Smooth muscle cell (in vitro differentiated cells): ENCODE data around the gene PRDM16. TPM values are rescaled to one million over a fixed set of nuclear protein-coding genes. Genes with fewer than 3 reads are reported as not detected.

Experiments
- DNase-seq: peaks from one replicate; lab custom pipeline; 2025; ENCODE audit not compliant: unreplicated experiment; lab: John Stamatoyannopoulos, UW
- H2AFZ ChIP-seq: fragments of 200-600 bp; sonication (generic); 2 replicates; pipeline ENCODE4 v1.6.0; 2016; ENCODE audit warnings: antibody characterized with exemption, low read depth, mild to moderate bottlenecking
- H3F3A ChIP-seq: fragments of 200-600 bp; sonication (generic); 2 replicates; pipeline ENCODE4 v1.6.0; 2017; ENCODE audit warnings: antibody characterized with exemption, low read depth
- H3K27ac ChIP-seq: fragments of 200-600 bp; sonication (generic); 2 replicates; pipeline ENCODE4 v1.5.1; 2016; ENCODE audit warnings: low read depth, mild to moderate bottlenecking
- H3K27me3 ChIP-seq: fragments of 200-600 bp; sonication (generic); 2 replicates; pipeline ENCODE4 v1.6.1; 2016; ENCODE audit warnings: low read depth, mild to moderate bottlenecking
- H3K36me3 ChIP-seq: fragments of 200-600 bp; sonication (generic); 2 replicates; pipeline ENCODE4 v1.5.1; 2016; ENCODE audit warnings: low read depth
- H3K4me1 ChIP-seq: fragments of 200-600 bp; sonication (generic); 2 replicates; pipeline ENCODE4 v1.5.1; 2016; ENCODE audit warnings: low read depth
- H3K4me2 ChIP-seq: fragments of 200-600 bp; sonication (generic); 2 replicates; pipeline ENCODE4 v1.6.0; 2016; ENCODE audit warnings: mild to moderate bottlenecking
- H3K4me3 ChIP-seq: fragments of 200-600 bp; sonication (generic); 2 replicates; pipeline ENCODE4 v1.5.1; 2016; ENCODE audit warnings: mild to moderate bottlenecking
- H3K79me2 ChIP-seq: fragments of 200-600 bp; sonication (generic); 2 replicates; pipeline ENCODE4 v1.6.0; 2016; ENCODE audit warnings: low read depth, mild to moderate bottlenecking
- H3K9ac ChIP-seq: fragments of 200-600 bp; sonication (generic); 2 replicates; pipeline ENCODE4 v1.6.0; 2016; ENCODE audit warnings: low read depth
- H3K9me3 ChIP-seq: fragments of 200-600 bp; sonication (generic); replicated peaks from 2 replicates; pipeline ENCODE4 v1.5.1; 2016; ENCODE audit warnings: low read depth
- H4K20me1 ChIP-seq: fragments of 200-600 bp; sonication (generic); 2 replicates; pipeline ENCODE4 v1.6.0; 2016; ENCODE audit warnings: low read depth
- WGBS: methylation state at CpG from one replicate; pipeline ENCODE4 v1.1.7; 2016; ENCODE audit warnings: low lambda C conversion rate; 5-methylcytosine and 5-hydroxymethylcytosine counted together
- polyA plus RNA-seq: library from polyadenylated mRNA; unstranded; fragments of >200 nt; fragmentation: Nextera tagmentation; extraction: Ambion mirVana; gene quantifications from 2 replicates; pipeline ENCODE4 v1.2.1, GENCODE V29; 2016
- total RNA-seq: library from RNA; depleted of rRNA; stranded (reverse); fragments of >200 nt; gene quantifications from 2 replicates; pipeline ENCODE4 v1.2.3, GENCODE V29; 2014
- TF ChIP-seq, protein P1 (sequence below): fragments of 200-600 bp; sonication (generic); IDR thresholded peaks from 2 replicates; pipeline ENCODE4 v1.5.1; 2017; ENCODE audit warnings: borderline replicate concordance, mild to moderate bottlenecking, antibody characterized with exemption; ENCODE audit not compliant: insufficient read depth, poor library complexity, severe bottlenecking

Gene PRDM16
- total and polyA plus RNA-seq, 2 experiments from 2014 or later, result 0.72 to 1.3 TPM

DNA sequence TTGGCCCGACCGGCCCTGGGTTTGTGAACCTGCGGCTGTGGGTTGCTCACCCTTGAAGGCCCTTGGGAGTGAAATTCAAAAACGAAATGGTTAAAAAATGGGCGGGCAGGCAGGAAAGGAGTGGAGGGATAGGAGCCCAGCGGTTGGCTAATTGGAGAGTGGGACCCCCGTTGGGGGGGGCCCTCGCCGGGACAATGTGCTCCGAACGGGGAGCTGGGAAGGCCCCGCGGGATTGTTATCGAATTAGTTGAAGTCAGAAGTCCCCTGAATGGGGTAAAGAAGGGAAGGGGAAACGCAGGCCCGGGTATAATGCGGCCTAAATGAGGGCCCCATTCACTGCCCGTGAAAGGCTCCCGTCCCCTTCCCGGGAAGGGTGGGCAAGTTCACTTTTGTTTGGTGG, 135.7 kb downstream of the PRDM16 start:
- Histone ChIP-seq H3F3A (no peaks in the 10 kb centered on the region), H3K4me3 (no peak overlapping the region), H4K20me1 (no peaks in the 10 kb centered on the region), H3K27ac (no peak overlapping the region), H3K27me3 (no peaks in the 10 kb centered on the region), H3K79me2 (no peaks in the 10 kb centered on the region), H3K9me3 (no peaks in the 10 kb centered on the region), H2AFZ (no peak overlapping the region), H3K4me1 (peaks cover 17% of the 10 kb centered on the region), H3K9ac (no peak overlapping the region), H3K36me3 (no peaks in the 10 kb centered on the region), H3K4me2 (no peak overlapping the region)
- WGBS, result 73% methylated on average over 20 of the region's 20 CpGs
- TF ChIP-seq, protein P1, sequence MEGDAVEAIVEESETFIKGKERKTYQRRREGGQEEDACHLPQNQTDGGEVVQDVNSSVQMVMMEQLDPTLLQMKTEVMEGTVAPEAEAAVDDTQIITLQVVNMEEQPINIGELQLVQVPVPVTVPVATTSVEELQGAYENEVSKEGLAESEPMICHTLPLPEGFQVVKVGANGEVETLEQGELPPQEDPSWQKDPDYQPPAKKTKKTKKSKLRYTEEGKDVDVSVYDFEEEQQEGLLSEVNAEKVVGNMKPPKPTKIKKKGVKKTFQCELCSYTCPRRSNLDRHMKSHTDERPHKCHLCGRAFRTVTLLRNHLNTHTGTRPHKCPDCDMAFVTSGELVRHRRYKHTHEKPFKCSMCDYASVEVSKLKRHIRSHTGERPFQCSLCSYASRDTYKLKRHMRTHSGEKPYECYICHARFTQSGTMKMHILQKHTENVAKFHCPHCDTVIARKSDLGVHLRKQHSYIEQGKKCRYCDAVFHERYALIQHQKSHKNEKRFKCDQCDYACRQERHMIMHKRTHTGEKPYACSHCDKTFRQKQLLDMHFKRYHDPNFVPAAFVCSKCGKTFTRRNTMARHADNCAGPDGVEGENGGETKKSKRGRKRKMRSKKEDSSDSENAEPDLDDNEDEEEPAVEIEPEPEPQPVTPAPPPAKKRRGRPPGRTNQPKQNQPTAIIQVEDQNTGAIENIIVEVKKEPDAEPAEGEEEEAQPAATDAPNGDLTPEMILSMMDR, result no peak
- DNase-seq, result no peak

DNA sequence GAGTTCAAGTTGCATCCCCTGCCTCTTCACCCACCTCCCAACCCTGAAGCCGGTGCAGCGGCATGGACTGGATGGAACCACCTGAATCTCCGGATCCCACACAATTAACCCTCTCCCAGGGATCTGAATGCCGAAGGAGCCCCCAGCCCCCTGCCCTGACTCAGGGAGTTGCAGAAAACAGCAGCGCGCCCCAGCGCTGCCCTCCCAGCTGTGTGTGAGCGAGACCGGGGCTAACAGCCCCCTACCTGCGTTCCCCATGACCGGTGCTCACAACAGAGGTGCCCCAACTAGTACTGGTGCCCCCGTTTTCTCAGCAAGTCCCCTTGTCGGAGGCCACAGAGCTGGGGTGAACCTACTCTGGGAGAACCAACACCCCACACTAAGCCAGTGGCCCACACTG, 136.8 kb downstream of the PRDM16 start:
- TF ChIP-seq, protein P1, result no peak
- H3K27ac ChIP-seq, result no peak overlapping the region
- H3K9ac ChIP-seq, result no peak overlapping the region
- no peaks in the 10 kb centered on the region for H3K9me3 ChIP-seq
- no peaks in the 10 kb centered on the region for H4K20me1 ChIP-seq
- H3K79me2 ChIP-seq, result no peaks in the 10 kb centered on the region
- WGBS, result 91% methylated on average over 13 of the region's 13 CpGs
- H3K4me3 ChIP-seq, result no peak overlapping the region
- H3K27me3 ChIP-seq, result no peaks in the 10 kb centered on the region
- peaks cover 17% of the 10 kb centered on the region for H3K4me1 ChIP-seq
- no peaks in the 10 kb centered on the region for H3F3A ChIP-seq
- no peaks in the 10 kb centered on the region for H3K36me3 ChIP-seq
- no peak for DNase-seq
- H2AFZ ChIP-seq, result no peak overlapping the region
- no peak overlapping the region for H3K4me2 ChIP-seq

DNA sequence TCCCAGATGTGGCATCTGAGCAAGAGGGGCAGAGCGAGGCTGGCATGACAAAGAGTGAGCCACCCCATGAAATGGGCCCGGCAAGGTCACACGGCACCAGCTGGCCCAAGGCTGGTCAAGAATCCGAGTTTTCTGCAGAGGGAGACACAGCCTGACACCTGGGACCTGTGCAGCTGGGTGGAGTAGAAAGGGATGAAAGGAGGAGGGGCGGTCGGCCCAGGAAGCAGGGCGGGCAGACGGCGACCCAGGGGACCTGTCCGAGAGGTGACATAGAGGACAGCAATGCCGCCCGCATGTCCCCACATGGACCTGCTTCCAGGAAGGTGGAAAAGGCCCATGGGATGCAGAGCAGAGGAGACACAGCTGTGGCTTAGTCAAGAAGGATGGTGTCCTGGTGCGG, 137.7 kb downstream of the PRDM16 start:
- Histone ChIP-seq H2AFZ (no peak overlapping the region), H3K36me3 (no peaks in the 10 kb centered on the region), H3K9ac (no peak overlapping the region), H3F3A (no peaks in the 10 kb centered on the region), H3K4me3 (no peak overlapping the region), H3K79me2 (no peaks in the 10 kb centered on the region), H3K27ac (no peak overlapping the region), H3K9me3 (no peaks in the 10 kb centered on the region), H3K4me2 (no peak overlapping the region), H3K27me3 (no peaks in the 10 kb centered on the region), H4K20me1 (no peaks in the 10 kb centered on the region), H3K4me1 (peaks cover 22% of the 10 kb centered on the region)
- 96% methylated on average over 13 of the region's 13 CpGs for WGBS
- TF ChIP-seq, protein P1, result no peak
- DNase-seq, result no peak

DNA sequence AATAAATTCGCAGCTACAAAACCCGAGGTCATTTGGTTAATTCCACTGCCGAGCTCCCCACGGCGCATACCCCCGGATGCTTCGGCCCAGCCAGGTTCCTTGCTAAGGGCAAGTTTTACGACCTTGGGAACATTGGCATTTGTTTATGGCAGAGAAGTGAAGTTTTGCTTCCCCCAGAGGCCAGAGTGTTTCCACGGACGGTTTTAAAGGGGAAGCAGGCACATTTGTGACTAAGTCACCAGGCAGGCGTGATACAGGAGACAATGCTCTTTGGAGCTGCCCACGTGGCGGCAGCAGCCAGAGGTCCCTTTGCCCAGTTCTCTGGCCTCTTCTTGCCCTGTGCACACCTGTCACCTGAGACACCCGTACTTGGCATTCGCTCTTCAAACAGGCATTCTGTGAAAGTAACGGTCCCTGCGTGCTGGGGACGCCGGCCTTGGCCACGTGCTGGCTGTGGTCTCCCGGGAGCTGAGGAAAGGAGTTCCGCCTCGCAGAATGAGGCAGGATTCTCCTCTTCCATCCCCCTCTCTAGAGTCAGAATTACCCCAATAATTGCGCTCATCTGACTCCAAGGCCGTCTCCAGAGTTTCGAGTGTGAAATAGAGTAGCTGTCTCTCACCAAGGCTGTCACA, 138.3 kb downstream of the PRDM16 start:
- no peak overlapping the region for H3K27ac ChIP-seq
- no peaks in the 10 kb centered on the region for H3F3A ChIP-seq
- no peaks in the 10 kb centered on the region for H3K9me3 ChIP-seq
- TF ChIP-seq, protein P1, result no peak
- WGBS, result 75% methylated on average over 26 of the region's 26 CpGs
- no peak overlapping the region for H3K4me3 ChIP-seq
- H3K4me1 ChIP-seq, result peaks cover 27% of the 10 kb centered on the region
- no peaks in the 10 kb centered on the region for H3K27me3 ChIP-seq
- H3K9ac ChIP-seq, result no peak overlapping the region
- DNase-seq, result no peak
- H3K79me2 ChIP-seq, result no peaks in the 10 kb centered on the region
- H4K20me1 ChIP-seq, result no peaks in the 10 kb centered on the region
- H3K4me2 ChIP-seq, result no peak overlapping the region
- H3K36me3 ChIP-seq, result no peaks in the 10 kb centered on the region
- H2AFZ ChIP-seq, result no peak overlapping the region
